Measurements from ENCODE around the gene DKK3.
"Not testable (repeated sequence)": the region's sequence is repeated elsewhere in the genome, so short reads cannot be mapped to it uniquely, and the experiment has no call there.

DKK3 gene

GRCh38 chr11:12007769-12008737, at the start of gene DKK3:
TSS of gene DKK3 (minus strand) at chr11:12008626. CDS start at chr11:12008582, 44 bp downstream.
- DNase-seq, result no peak

GRCh38 chr11:12057299-12057980, 49.0 kb upstream of the DKK3 start:
- no peak for DNase-seq

- DNase-seq, result no peak
Measured at GRCh38 chr11:12056119-12056518, 47.7 kb upstream of the DKK3 start.

DNA sequence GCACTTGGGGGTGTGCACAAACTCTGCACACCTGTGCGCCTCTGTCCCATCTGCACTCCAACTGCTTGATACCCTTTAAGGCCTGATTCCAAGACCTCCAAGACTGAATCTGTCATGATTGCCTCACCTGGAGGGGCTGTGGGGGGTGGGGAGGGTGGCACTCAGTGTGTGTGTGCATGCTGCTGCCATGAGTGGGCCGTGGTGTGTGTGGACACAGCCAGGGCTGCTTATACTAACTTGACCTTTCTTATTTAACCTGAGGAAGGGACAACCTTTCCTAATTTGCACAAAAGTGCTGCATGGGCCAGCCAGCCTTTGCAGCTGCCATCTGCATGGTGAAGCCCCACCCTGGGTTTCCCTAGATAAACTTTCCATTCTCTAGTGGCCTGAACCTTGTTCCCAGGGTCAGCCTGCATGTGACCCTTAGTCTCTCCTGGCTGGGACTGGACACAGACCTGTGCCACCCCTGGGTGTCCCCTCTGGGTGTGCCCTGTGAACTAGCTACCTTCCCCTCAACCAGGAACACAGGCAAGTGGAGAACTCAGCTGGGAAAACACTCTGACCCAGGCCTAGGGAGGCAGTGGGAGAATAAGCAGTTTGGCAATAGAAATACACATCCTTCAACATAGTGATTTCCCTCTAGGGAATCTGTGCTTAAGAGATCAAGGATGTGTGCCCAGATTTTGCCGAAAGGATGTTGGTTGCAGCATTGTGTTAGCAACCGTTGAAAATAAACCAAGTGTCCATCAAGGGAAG, 45.4 kb upstream of the DKK3 start:
- peak; percentile 54 for DNase-seq

DNA sequence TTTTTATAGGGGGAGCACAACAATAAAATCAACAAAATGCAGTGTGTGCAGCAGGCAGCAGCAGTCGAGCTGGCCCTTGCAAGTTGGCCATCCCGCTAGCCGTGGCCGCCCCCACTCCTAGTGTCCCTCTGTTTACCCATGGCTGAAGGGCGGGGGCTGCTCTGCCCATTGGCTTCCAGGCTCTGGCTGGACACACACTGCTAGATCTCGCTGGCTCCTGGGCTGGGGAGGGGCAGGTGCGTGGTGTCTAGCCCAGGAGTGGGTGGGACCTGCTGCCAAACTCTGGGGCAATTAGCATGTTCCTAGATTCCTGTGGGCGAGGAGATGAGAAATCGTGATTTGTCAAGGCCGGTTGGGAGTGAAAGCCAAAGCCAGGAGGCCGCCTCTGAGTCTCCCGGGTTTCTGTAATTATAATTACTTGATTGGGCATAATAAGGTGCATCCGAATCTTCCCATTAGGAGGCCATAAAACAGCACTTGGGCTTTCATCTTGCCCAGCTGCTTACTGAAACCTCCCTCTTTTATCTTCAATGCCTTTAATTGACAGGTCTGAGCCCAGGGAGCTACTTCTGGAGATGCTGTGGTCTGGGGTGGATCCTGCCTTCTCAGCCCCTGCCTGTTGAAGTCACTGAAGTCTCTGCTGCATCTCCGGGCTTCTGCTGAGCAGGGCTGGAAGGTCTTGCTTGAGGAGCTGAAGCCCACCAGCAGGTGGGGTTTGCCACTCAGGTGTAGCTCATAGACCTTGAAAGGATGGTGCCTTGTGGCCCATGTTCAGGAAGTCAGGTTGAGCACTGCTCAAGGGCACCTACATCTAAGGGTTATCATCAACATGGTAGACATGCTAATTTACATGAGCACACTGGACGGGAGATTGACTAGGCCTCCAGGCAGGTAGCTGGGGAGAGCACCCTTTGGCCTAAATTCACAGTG, 44.5 kb upstream of the DKK3 start:
- DNase-seq, result no peak

GRCh38 chr11:12051287-12051662, 42.8 kb upstream of the DKK3 start:
- DNase-seq, result no peak

DNA sequence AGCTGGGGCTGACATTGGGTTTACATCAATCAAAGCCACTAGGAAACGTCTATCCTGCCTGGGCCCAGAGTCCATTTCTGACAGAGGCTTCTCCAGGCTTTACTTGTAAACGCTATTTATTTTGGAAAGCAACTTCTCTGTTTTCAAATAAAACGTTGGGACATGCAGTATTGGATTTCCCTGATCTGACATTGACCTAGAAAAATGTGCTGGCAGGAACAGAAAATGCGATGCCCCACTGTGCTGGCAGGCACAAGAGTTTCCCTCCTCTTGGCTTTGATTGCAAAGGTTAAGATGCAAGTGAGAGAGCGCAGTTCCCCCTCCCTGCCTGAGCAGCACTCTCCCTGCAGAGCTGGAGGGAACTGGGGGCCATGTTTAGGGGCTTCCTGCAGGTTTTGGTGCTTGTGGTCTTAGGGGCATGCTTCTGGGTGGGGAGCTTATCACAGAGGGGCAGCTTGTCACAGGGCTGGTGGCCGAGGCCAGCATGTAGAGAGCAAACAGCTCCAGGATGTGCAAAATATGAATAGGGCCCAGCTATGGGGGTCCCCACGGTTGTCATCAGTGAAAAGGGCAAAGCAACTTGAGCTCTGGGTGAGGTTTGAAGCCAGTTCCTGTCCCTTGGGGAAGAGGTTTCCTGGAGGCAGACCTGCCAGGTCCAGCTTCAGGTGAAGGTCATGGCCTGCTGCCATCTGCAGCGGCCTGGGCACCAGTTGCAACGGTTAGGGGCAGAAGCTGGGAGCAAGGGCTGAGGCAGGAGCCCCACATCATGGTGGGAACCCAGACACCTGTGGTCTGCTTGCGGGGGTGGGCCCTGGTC, 42.3 kb upstream of the DKK3 start:
- DNase-seq, result no peak

GRCh38 chr11:12048936-12049790, 40.7 kb upstream of the DKK3 start:
- peak; percentile 32 for DNase-seq

GRCh38 chr11:12046636-12047236, 38.3 kb upstream of the DKK3 start:
- peak; percentile 32 for DNase-seq

DNA sequence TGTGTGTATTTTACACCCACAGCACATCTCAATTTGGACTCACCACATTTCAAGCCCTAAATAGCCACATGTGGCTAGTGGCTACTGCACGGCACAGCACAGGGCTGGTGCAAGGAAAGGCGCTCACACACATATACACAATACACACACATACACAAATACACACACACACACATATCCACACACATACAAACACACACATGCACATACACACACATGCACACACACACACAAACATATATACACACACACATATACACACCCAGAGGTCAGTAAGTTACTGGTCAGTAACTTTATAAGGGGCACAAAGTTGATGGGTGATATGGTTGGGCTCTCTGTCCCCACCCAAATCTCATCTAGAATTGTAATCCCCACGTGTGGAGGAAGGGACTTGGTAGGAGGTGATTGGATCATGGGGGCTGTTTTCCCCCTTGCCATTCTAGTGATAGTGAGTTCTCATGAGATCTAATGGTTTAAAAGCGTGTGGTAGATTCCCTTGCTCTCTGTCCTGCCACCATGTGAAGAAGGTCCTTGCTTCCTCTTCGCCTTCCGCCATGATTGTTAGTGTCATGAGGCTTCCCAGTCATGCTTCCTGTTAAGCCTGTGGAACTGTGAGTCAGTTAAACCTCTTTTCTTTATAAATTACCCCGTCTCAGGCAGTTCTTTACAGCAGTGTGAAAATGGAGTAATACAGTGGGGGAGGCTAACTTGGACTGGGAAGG, 37.6 kb upstream of the DKK3 start:
- DNase-seq, result no peak

DNA sequence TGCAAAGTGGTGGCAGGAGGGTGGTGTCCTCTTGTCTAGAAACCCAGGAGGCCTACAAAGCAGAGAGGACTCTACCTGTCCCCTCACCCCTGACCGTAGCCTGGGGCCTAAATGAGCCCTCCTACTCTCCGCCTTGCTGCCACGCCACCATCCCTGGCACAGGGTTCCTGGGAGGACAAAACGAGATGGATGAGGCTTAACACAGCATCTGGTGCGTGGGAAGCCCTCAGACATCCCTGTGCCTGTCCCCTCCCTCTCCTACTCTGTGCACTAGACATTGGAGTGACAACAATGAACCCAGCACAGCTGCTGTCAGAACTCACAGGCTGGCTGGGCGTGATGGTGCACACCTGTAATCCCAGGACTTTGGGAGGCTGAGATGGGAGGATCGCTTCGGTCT, 36.4 kb upstream of the DKK3 start:
- DNase-seq, result no peak

- DNase-seq, result peak; percentile 97
Measured at GRCh38 chr11:12043959-12044791, 35.7 kb upstream of the DKK3 start.

GRCh38 chr11:12043221-12043620, 34.8 kb upstream of the DKK3 start:
- no peak for DNase-seq

DNA sequence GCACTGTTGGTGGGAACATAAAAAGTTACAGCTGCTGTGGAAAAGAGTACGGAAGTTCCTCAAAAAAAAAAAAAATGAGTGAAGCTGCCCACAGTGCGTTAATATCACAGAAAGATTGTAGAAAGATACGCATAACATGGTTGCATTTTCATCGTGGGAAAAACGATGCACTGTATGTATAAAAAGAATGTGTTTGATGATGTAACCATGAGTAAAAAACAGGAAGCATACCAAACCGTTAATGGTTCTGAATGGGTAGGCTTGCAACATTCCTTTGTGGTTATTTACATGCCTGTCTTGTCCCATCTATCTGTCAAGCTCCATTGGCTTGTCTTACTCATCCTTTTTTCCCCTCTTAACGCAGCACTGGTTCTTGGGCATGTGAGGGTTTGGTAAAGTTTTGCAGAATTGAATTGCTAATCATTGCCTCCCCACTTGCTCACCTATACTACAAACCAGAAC, 33.8 kb upstream of the DKK3 start:
- DNase-seq, result peak; percentile 93

DNA sequence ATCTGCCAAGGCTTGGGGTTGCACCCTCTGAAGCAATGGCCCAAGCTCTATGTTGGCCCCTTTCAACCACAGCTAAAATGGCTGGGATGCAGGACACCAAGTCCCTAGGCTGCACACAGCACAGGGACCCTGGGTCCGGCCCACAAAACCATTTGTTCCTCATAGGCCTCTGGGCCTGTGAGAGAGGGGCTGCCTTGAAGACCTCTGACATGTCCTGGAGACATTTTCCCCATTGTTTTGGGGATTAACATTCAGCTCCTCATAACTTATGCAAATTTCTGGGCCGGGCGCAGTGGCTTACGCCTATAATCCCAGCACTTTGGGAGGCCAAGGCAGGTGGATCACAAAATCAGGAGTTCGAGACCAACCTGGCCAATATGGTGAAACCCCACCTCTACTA, 32.3 kb upstream of the DKK3 start:
- not testable (repeated sequence) for DNase-seq

- no peak for DNase-seq
Measured at GRCh38 chr11:12032968-12033367, 24.5 kb upstream of the DKK3 start.

DNA sequence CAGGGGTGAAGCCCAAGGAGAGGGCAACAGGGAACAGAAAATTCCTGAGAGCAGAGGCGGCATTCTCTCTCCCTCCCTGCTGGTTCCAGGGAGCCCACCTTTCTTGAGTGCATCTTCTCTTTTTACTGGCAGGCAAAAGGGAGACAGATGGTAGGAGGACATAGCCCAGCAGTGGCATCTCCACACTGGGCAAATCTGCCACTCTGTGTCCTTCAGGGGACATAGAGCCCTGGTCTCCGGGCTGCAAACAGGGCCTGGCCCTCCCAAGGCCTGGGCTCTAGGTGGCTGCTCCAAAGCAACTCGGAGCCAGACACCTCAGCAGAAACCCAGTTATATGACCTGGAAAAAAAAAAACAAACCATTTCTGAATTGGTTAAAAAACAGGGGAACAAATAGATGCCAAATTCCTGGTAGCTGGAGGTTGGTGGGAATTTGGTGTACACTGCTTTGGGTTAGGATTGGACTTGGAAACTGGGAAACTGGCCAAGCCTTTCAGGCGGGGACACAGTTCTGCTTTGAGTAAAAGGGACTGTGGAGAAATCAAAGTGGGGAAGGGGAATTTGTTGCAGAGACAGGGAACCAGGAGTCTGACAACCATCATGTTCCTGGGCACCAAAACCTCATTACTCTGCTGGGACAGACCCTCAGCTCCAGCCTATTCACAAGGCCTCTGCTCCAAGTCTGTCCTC, 23.6 kb upstream of the DKK3 start:
- DNase-seq, result no peak
